GM23338 (cell line): ENCODE data around the gene DEK.

ENCODE experiments used
- CREB1 ChIP-seq: fragments of 250-450 bp; sonication (Bioruptor Pico); IDR thresholded peaks from 2 replicates; pipeline ENCODE4 v1.5.0; 2020; ENCODE audit warnings: low read depth, mild to moderate bottlenecking, moderate library complexity
- EZH2 ChIP-seq: fragments of 200-600 bp; sonication (generic); IDR thresholded peaks from one replicate; pipeline ENCODE4 v1.8.0; 2017; ENCODE audit warnings: antibody characterized with exemption, mild to moderate bottlenecking, low read depth; ENCODE audit not compliant: unreplicated experiment
- EZH2phosphoT487 ChIP-seq: fragments of 200-600 bp; sonication (generic); IDR thresholded peaks from one replicate; pipeline ENCODE4 v1.8.1; 2018; ENCODE audit warnings: antibody characterized with exemption; ENCODE audit not compliant: unreplicated experiment
- JUNB ChIP-seq: IDR thresholded peaks from one replicate; pipeline ENCODE4 v1.6.1; 2016; ENCODE audit warnings: antibody characterized with exemption; ENCODE audit not compliant: unreplicated experiment
- NANOG ChIP-seq: IDR thresholded peaks from 2 replicates; pipeline ENCODE4 v1.6.1; 2016; ENCODE audit warnings: antibody characterized with exemption, borderline replicate concordance
- POLR2AphosphoS5 ChIP-seq: IDR thresholded peaks from 2 replicates; pipeline ENCODE4 v1.6.1; 2016; ENCODE audit warnings: antibody characterized with exemption, low read depth
- STAT1 ChIP-seq: IDR thresholded peaks from one replicate; pipeline ENCODE4 v1.6.1; 2016; ENCODE audit warnings: antibody characterized with exemption; ENCODE audit not compliant: unreplicated experiment
- ZNF114 ChIP-seq: fragments of 250-450 bp; sonication (Bioruptor Pico); IDR thresholded peaks from 2 replicates; pipeline ENCODE4 v1.5.0; 2020; ENCODE audit warnings: mild to moderate bottlenecking, moderate library complexity
- ZNF331 ChIP-seq: fragments of 250-450 bp; sonication (Bioruptor Pico); IDR thresholded peaks from 2 replicates; pipeline ENCODE4 v1.5.0; 2020; ENCODE audit warnings: low read depth, mild to moderate bottlenecking, moderate library complexity
- TF ChIP-seq, protein P1 (sequence below): IDR thresholded peaks from one replicate; pipeline ENCODE4 v1.6.1; 2018; ENCODE audit warnings: antibody characterized with exemption; ENCODE audit not compliant: unreplicated experiment
- TF ChIP-seq, protein P2 (sequence below), 2 experiments: fragments of 200-600 bp in 1 of 2; sonication (generic) in 1 of 2; conservative IDR thresholded peaks; 2 replicates each; pipeline versions ENCODE4 v1.5.1 to v1.6.1; 2016 to 2017; ENCODE audit warnings: antibody characterized with exemption in 2 of 2, low read depth in 2 of 2, mild to moderate bottlenecking in 2 of 2, moderate library complexity in 1 of 2
- TF ChIP-seq, protein P3 (sequence below): IDR thresholded peaks from 2 replicates; pipeline ENCODE4 v1.6.1; 2016; ENCODE audit warnings: antibody characterized with exemption
- TF ChIP-seq, protein P4 (sequence below): fragments of 250-450 bp; sonication (Bioruptor Pico); IDR thresholded peaks from 2 replicates; pipeline ENCODE4 v1.5.0; 2020; ENCODE audit warnings: mild to moderate bottlenecking, moderate library complexity

DNA sequence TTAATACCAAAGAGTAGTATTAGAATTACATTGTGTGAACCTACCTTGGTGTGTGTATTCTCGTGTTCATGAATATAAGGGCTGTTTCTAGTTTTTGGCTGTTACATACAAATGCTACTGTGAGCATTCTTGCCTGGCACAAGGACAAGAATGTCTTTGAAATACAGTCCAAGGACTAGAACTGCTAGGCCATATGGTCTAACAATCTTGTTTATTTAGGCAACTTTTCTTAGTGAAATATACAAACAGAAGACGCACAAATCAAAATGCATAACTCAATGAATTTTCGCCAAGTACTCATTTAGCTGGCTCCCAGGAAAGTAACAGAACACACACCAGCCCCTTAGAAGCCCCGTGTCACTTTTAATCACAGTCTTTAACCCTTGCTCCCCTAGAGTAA lies 80.6 kb downstream of the DEK start:
- TF ChIP-seq, protein P1, sequence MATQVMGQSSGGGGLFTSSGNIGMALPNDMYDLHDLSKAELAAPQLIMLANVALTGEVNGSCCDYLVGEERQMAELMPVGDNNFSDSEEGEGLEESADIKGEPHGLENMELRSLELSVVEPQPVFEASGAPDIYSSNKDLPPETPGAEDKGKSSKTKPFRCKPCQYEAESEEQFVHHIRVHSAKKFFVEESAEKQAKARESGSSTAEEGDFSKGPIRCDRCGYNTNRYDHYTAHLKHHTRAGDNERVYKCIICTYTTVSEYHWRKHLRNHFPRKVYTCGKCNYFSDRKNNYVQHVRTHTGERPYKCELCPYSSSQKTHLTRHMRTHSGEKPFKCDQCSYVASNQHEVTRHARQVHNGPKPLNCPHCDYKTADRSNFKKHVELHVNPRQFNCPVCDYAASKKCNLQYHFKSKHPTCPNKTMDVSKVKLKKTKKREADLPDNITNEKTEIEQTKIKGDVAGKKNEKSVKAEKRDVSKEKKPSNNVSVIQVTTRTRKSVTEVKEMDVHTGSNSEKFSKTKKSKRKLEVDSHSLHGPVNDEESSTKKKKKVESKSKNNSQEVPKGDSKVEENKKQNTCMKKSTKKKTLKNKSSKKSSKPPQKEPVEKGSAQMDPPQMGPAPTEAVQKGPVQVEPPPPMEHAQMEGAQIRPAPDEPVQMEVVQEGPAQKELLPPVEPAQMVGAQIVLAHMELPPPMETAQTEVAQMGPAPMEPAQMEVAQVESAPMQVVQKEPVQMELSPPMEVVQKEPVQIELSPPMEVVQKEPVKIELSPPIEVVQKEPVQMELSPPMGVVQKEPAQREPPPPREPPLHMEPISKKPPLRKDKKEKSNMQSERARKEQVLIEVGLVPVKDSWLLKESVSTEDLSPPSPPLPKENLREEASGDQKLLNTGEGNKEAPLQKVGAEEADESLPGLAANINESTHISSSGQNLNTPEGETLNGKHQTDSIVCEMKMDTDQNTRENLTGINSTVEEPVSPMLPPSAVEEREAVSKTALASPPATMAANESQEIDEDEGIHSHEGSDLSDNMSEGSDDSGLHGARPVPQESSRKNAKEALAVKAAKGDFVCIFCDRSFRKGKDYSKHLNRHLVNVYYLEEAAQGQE = no peak
- TF ChIP-seq, protein P2, sequence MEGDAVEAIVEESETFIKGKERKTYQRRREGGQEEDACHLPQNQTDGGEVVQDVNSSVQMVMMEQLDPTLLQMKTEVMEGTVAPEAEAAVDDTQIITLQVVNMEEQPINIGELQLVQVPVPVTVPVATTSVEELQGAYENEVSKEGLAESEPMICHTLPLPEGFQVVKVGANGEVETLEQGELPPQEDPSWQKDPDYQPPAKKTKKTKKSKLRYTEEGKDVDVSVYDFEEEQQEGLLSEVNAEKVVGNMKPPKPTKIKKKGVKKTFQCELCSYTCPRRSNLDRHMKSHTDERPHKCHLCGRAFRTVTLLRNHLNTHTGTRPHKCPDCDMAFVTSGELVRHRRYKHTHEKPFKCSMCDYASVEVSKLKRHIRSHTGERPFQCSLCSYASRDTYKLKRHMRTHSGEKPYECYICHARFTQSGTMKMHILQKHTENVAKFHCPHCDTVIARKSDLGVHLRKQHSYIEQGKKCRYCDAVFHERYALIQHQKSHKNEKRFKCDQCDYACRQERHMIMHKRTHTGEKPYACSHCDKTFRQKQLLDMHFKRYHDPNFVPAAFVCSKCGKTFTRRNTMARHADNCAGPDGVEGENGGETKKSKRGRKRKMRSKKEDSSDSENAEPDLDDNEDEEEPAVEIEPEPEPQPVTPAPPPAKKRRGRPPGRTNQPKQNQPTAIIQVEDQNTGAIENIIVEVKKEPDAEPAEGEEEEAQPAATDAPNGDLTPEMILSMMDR (conservative IDR thresholded peaks at IDR 0.05; ENCODE audit: low read depth in 2 of 2) = no peak
- TF ChIP-seq CREB1 (CRISPR knock-in tag) = no peak
- no peak for TF ChIP-seq EZH2phosphoT487
- TF ChIP-seq EZH2 = no peak
- no peak for TF ChIP-seq POLR2AphosphoS5
- no peak for TF ChIP-seq JUNB
- TF ChIP-seq, protein P3, sequence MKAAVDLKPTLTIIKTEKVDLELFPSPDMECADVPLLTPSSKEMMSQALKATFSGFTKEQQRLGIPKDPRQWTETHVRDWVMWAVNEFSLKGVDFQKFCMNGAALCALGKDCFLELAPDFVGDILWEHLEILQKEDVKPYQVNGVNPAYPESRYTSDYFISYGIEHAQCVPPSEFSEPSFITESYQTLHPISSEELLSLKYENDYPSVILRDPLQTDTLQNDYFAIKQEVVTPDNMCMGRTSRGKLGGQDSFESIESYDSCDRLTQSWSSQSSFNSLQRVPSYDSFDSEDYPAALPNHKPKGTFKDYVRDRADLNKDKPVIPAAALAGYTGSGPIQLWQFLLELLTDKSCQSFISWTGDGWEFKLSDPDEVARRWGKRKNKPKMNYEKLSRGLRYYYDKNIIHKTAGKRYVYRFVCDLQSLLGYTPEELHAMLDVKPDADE = no peak
- TF ChIP-seq, protein P4, sequence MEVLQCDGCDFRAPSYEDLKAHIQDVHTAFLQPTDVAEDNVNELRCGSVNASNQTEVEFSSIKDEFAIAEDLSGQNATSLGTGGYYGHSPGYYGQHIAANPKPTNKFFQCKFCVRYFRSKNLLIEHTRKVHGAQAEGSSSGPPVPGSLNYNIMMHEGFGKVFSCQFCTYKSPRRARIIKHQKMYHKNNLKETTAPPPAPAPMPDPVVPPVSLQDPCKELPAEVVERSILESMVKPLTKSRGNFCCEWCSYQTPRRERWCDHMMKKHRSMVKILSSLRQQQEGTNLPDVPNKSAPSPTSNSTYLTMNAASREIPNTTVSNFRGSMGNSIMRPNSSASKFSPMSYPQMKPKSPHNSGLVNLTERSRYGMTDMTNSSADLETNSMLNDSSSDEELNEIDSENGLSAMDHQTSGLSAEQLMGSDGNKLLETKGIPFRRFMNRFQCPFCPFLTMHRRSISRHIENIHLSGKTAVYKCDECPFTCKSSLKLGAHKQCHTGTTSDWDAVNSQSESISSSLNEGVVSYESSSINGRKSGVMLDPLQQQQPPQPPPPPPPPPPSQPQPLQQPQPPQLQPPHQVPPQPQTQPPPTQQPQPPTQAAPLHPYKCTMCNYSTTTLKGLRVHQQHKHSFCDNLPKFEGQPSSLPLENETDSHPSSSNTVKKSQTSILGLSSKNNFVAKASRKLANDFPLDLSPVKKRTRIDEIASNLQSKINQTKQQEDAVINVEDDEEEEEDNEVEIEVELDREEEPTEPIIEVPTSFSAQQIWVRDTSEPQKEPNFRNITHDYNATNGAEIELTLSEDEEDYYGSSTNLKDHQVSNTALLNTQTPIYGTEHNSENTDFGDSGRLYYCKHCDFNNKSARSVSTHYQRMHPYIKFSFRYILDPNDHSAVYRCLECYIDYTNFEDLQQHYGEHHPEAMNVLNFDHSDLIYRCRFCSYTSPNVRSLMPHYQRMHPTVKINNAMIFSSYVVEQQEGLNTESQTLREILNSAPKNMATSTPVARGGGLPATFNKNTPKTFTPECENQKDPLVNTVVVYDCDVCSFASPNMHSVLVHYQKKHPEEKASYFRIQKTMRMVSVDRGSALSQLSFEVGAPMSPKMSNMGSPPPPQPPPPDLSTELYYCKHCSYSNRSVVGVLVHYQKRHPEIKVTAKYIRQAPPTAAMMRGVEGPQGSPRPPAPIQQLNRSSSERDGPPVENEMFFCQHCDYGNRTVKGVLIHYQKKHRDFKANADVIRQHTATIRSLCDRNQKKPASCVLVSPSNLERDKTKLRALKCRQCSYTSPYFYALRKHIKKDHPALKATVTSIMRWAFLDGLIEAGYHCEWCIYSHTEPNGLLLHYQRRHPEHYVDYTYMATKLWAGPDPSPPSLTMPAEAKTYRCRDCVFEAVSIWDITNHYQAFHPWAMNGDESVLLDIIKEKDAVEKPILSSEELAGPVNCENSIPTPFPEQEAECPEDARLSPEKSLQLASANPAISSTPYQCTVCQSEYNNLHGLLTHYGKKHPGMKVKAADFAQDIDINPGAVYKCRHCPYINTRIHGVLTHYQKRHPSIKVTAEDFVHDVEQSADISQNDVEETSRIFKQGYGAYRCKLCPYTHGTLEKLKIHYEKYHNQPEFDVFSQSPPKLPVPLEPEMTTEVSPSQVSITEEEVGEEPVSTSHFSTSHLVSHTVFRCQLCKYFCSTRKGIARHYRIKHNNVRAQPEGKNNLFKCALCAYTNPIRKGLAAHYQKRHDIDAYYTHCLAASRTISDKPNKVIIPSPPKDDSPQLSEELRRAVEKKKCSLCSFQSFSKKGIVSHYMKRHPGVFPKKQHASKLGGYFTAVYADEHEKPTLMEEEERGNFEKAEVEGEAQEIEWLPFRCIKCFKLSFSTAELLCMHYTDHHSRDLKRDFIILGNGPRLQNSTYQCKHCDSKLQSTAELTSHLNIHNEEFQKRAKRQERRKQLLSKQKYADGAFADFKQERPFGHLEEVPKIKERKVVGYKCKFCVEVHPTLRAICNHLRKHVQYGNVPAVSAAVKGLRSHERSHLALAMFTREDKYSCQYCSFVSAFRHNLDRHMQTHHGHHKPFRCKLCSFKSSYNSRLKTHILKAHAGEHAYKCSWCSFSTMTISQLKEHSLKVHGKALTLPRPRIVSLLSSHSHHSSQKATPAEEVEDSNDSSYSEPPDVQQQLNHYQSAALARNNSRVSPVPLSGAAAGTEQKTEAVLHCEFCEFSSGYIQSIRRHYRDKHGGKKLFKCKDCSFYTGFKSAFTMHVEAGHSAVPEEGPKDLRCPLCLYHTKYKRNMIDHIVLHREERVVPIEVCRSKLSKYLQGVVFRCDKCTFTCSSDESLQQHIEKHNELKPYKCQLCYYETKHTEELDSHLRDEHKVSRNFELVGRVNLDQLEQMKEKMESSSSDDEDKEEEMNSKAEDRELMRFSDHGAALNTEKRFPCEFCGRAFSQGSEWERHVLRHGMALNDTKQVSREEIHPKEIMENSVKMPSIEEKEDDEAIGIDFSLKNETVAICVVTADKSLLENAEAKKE = no peak
- no peak for TF ChIP-seq ZNF114 (CRISPR knock-in tag)
- no peak for TF ChIP-seq NANOG
- no peak for TF ChIP-seq STAT1
- no peak for TF ChIP-seq ZNF331 (CRISPR knock-in tag)
